WTC11 (cell line): Measurements from ENCODE around the gene LRRC8A.

Experiments
- ARID4B ChIP-seq: sonication (generic); formaldehyde crosslinking; IDR thresholded peaks from 2 replicates; pipeline ENCODE4 v1.8.0; 2023; ENCODE audit warnings: missing genetic modification reagents, mild to moderate bottlenecking, borderline replicate concordance
- CTCF ChIP-seq: fragments of 200-600 bp; IDR thresholded peaks from 2 replicates; pipeline ENCODE4 v1.8.0; 2022; ENCODE audit warnings: antibody characterized with exemption
- E2F5 ChIP-seq: sonication (generic); formaldehyde crosslinking; IDR thresholded peaks from 2 replicates; pipeline ENCODE4 v1.8.1; 2022; ENCODE audit warnings: mild to moderate bottlenecking, moderate library complexity, missing genetic modification reagents
- FOXP1 ChIP-seq: sonication (generic); formaldehyde crosslinking; IDR thresholded peaks from 2 replicates; pipeline ENCODE4 v1.8.0; 2022; ENCODE audit warnings: missing genetic modification reagents, mild to moderate bottlenecking, moderate library complexity, borderline replicate concordance
- IRF2 ChIP-seq: sonication (generic); formaldehyde crosslinking; IDR thresholded peaks from 2 replicates; pipeline ENCODE4 v1.8.0; 2022; ENCODE audit warnings: low read depth, missing genetic modification reagents, borderline replicate concordance
- NFATC4 ChIP-seq: fragments of 250-450 bp; sonication (Bioruptor Pico); IDR thresholded peaks from 2 replicates; pipeline ENCODE4 v1.9.0; 2021; ENCODE audit warnings: mild to moderate bottlenecking
- NFYB ChIP-seq: sonication (generic); formaldehyde crosslinking; conservative IDR thresholded peaks from 2 replicates; pipeline ENCODE4 v1.8.0; 2022; ENCODE audit warnings: low read depth, missing genetic modification reagents
- RELA ChIP-seq: sonication (generic); formaldehyde crosslinking; IDR thresholded peaks from 2 replicates; pipeline ENCODE4 v1.8.1; 2022; ENCODE audit warnings: missing genetic modification reagents, mild to moderate bottlenecking, borderline replicate concordance
- USF1 ChIP-seq: sonication (generic); formaldehyde crosslinking; IDR thresholded peaks from 2 replicates; pipeline ENCODE4 v1.8.0; 2022; ENCODE audit warnings: mild to moderate bottlenecking, missing genetic modification reagents

GRCh38 chr9:128916745-128917144 is 34.8 kb downstream of the LRRC8A start:
- TF ChIP-seq RELA (CRISPR knock-in tag) (no peak), FOXP1 (CRISPR knock-in tag) (no peak), CTCF (no peak), NFATC4 (CRISPR knock-in tag) (no peak), E2F5 (no peak), IRF2 (CRISPR knock-in tag) (no peak), NFYB (CRISPR knock-in tag) (no peak), ARID4B (CRISPR knock-in tag) (no peak), USF1 (CRISPR knock-in tag) (no peak)
